Measurements from ENCODE around the gene CREB1.

- TF ChIP-seq CTCF (IDR thresholded peaks at IDR 0.05): no peak
- TF ChIP-seq POLR2A (IDR thresholded peaks at IDR 0.05): no peak
Measured at GRCh38 chr2:207489251-207489650, 40.5 kb upstream of the CREB1 start.
